Mucosa of rectum (tissue), 2 donors: Measurements from ENCODE around the gene OR2T1.

Experiments used
- H3K27ac ChIP-seq, 2 donors: one replicate each; pipeline ENCODE4 v1.7.0; 2013; ENCODE audit warnings: inconsistent platforms in 2 of 2, low read depth in 2 of 2, low read length in 2 of 2
- H3K27me3 ChIP-seq, 2 donors: one replicate each; pipeline ENCODE4 v1.7.0; 2013; ENCODE audit warnings: low read length in 2 of 2; ENCODE audit not compliant: control insufficient read depth in 2 of 2, insufficient read depth in 2 of 2
- H3K36me3 ChIP-seq, 2 donors: one replicate each; pipeline ENCODE4 v1.7.0; 2013; ENCODE audit warnings: low read length in 2 of 2; ENCODE audit not compliant: control insufficient read depth in 2 of 2, insufficient read depth in 2 of 2
- H3K4me1 ChIP-seq, 2 donors: one replicate each; pipeline ENCODE4 v1.7.0; 2013; ENCODE audit warnings: low read length in 2 of 2, mild to moderate bottlenecking in 1 of 2; ENCODE audit not compliant: control insufficient read depth in 2 of 2, insufficient read depth in 2 of 2
- H3K4me3 ChIP-seq, 2 donors: one replicate each; pipeline ENCODE4 v1.7.0; 2013; ENCODE audit warnings: low read length in 2 of 2
- H3K9ac ChIP-seq, 2 donors: one replicate each; pipeline ENCODE4 v1.7.0; 2013; ENCODE audit warnings: low read length in 2 of 2, low read depth in 1 of 2, mild to moderate bottlenecking in 1 of 2
- H3K9me3 ChIP-seq, 2 donors: one replicate each; pipeline ENCODE4 v1.7.0; 2013; ENCODE audit warnings: low read length in 2 of 2; ENCODE audit not compliant: control insufficient read depth in 2 of 2
- donor health status: healthy.
- donor health status: Normal muscosa, but diverticular disease.

OR2T1 gene

DNA sequence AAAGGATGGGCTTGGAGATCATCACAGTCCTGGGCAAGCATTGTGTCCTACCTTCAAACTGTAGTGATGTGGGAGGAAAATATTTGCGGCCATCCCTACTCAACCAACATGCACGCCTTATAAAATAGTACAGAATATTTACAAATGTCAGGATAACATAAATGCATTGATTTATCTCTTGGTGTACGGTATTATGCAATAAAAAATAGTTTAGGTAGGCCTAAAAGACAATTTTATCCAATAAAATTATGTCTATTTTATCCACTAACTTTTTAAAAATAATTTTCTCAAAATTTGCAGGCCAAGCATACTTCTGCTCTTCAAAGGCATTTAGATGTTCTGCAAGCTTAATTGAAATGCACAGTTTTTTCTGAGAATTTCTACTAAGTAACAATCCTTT is at the start of gene OR2T1:
Gene OR2T1 (plus strand): TSS at position 301 of the 400 bp plus-strand sequence. CDS start 3,100 bp downstream, outside the sequence.
- Histone ChIP-seq H3K36me3 (no peaks in the 10 kb centered on the region), H3K27ac (no peak within 1 kb of the TSS), H3K9me3 (peaks cover 0 to 3% of the 10 kb centered on the region in 2 donors), H3K4me1 (no peaks in the 10 kb centered on the region), H3K9ac (no peak within 1 kb of the TSS), H3K27me3 (no peaks in the 10 kb centered on the region), H3K4me3 (no peak within 1 kb of the TSS)

- Histone ChIP-seq H3K27ac (no peak overlapping the region), H3K4me3 (no peak overlapping the region), H3K27me3 (no peaks in the 10 kb centered on the region), H3K4me1 (no peaks in the 10 kb centered on the region), H3K9ac (no peak overlapping the region), H3K36me3 (no peaks in the 10 kb centered on the region), H3K9me3 (peaks cover 0 to 2% of the 10 kb centered on the region in 2 donors)
Observed at GRCh38 chr1:248359415-248359814, 43.4 kb upstream of the OR2T1 start.

DNA sequence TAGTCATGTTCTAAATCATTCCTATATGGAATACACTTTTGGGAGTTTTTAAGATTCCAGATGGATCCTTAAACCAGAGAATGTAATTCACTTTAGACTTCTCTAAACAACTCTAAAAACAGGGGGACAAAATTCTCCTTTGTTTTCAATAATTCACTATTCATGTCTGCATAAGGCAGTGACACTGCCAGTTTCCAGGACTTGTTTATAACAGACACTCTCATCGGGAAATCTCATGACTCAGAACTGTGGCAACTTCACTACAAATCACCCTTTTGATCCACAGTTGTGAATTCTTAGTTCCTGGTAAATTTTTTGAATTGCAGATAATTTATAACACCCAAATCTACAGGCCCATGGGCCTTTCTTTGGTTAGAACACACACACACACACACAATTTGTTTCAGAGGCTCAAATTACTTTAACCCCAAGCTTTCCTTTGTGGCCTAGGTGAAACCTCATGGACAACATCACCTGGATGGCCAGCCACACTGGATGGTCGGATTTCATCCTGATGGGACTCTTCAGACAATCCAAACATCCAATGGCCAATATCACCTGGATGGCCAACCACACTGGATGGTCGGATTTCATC is 41.6 kb upstream of the OR2T1 start, which contains the start of gene OR2T4:
Gene OR2T4 (plus strand): TSS at position 545 of the 595 bp plus-strand sequence. CDS start 0 bp downstream, at position 545.
- Histone ChIP-seq H3K4me1 (no peaks in the 10 kb centered on the region), H3K36me3 (no peaks in the 10 kb centered on the region), H3K9me3 (peaks cover 0 to 2% of the 10 kb centered on the region in 2 donors), H3K27ac (no peak within 1 kb of the TSS), H3K4me3 (no peak within 1 kb of the TSS), H3K27me3 (no peaks in the 10 kb centered on the region), H3K9ac (no peak within 1 kb of the TSS)

DNA sequence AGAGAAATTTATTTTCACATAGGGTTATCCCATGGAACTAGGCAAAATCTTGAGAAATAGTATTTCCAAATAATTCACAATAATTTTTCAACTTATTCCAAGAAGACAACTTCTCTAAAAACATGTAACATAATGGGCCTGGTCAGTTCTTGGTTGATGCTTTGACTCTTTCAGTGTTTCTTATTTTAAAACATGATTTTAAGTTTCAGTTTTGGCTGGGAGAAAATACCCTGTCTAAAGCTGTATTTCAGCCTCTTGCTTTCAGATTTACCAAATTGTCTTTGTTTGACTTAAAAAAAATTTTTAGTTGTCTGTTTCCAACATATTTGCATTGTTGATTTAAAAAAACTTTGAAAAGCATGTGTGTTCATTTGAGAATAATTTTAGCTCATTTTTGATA is 36.2 kb upstream of the OR2T1 start:
- H3K9ac ChIP-seq, result no peak overlapping the region
- H3K4me3 ChIP-seq, result no peak overlapping the region

DNA sequence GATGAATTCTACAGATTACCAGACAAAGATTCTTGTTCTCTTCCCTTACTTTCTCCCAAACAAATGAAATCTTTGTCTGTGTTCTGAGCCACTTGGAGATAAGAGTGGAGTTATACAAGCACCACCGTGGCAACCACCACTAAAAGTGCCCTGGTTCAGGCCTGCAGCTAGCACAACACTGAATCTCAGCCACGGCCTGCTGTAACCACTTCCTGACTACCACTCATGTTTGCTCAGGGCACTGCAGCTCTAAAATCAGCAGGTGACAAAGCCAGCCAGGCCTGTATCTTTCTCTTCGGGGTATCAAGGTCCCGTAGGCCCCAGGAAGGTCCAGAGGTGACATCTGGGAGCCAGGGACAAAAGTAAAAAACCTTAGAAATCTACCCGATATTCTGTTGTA is 30.5 kb upstream of the OR2T1 start:
- Histone ChIP-seq H3K36me3 (no peaks in the 10 kb centered on the region), H3K27ac (no peak overlapping the region), H3K9me3 (peaks cover 0 to 4% of the 10 kb centered on the region in 2 donors), H3K4me1 (no peaks in the 10 kb centered on the region), H3K9ac (no peak overlapping the region), H3K4me3 (no peak overlapping the region), H3K27me3 (no peaks in the 10 kb centered on the region)

More for the DNA sequence above, 36.2 kb upstream of the OR2T1 start:
- Histone ChIP-seq H3K4me1 (no peaks in the 10 kb centered on the region), H3K27ac (no peak overlapping the region), H3K27me3 (no peaks in the 10 kb centered on the region), H3K9me3 (no peaks in the 10 kb centered on the region), H3K36me3 (no peaks in the 10 kb centered on the region)

DNA sequence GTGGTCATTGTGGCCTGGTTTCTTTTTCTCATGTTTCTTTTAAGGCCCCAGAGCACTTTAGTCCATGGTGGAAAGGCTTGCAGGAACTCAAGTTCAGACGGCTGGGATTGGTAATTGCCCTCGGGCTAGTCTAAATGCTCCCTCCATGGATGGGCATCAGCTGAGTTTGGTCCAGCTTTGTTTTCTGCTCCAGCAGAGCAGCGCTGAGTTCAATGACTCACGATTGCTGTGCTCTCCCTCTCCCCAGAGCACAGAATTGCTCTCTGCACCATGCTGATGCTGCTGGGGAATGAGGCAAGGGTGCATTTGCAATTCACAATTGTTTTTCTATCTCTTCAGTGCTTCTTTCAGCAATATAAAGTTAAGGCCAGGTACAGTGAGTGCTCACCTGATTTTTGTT is 29.1 kb upstream of the OR2T1 start:
- H3K27me3 ChIP-seq, result no peaks in the 10 kb centered on the region
- H3K9ac ChIP-seq, result no peak overlapping the region
- no peaks in the 10 kb centered on the region for H3K4me1 ChIP-seq

DNA sequence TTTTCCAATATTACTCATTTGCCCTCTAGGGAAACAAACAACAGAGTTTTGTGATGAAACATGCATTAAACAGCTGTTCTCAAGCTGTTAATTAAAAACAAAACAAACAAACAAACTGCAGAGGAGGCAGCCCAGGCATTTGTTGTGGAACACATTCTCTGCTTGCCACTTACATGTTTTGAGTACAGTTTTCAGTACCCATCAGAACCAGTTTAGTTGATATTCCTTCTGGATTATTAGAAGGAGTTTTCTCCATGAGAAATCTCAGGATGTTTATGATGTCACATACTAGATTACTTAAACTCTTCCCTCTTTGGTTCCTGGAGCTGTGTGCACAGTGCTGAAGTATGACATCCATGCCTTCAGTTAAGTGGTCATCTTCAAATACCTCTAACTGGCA is 27.4 kb upstream of the OR2T1 start, which contains the start of gene OR2T6:
Gene OR2T6 (plus strand): TSS at position 301 of the 400 bp plus-strand sequence. CDS start 11,863 bp downstream, outside the sequence.
- no peak within 1 kb of the TSS for H3K9ac ChIP-seq
- H3K36me3 ChIP-seq, result no peaks in the 10 kb centered on the region
- H3K27ac ChIP-seq, result no peak within 1 kb of the TSS
- H3K4me3 ChIP-seq, result no peak within 1 kb of the TSS
- peaks cover 0 to 4% of the 10 kb centered on the region in 2 donors for H3K9me3 ChIP-seq
- no peaks in the 10 kb centered on the region for H3K4me1 ChIP-seq
- no peaks in the 10 kb centered on the region for H3K27me3 ChIP-seq

More for the DNA sequence above, 29.1 kb upstream of the OR2T1 start:
- Histone ChIP-seq H3K4me3 (no peak overlapping the region), H3K36me3 (no peaks in the 10 kb centered on the region), H3K27ac (no peak overlapping the region), H3K9me3 (peaks cover 0 to 4% of the 10 kb centered on the region in 2 donors)

GRCh38 chr1:248376916-248377315 is 25.9 kb upstream of the OR2T1 start:
- Histone ChIP-seq H3K36me3 (no peaks in the 10 kb centered on the region), H3K9ac (no peak overlapping the region), H3K4me3 (no peak overlapping the region), H3K27me3 (no peaks in the 10 kb centered on the region), H3K9me3 (peaks cover 0 to 4% of the 10 kb centered on the region in 2 donors), H3K27ac (no peak overlapping the region), H3K4me1 (no peaks in the 10 kb centered on the region)

DNA sequence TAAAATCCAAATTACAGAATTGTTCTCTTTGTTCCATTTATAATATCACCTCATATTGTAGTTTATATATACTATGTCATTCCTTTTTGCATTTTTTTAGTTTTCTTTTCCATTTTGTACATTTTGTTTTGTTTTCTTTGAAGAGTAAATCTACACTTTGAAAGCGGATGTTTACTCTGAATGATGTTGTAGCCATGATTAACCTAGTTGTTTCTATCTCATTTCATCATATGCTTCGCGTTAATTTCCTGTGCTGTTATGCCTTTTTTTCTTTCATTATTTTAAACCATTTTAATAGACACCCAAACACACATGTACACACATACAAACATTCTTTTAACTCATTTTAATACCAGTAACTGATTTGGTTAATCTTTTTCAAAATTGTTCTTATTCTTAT is 22.0 kb upstream of the OR2T1 start:
- H3K4me1 ChIP-seq, result no peaks in the 10 kb centered on the region
- H3K27ac ChIP-seq, result no peak overlapping the region
- H3K9me3 ChIP-seq, result peaks cover 0 to 4% of the 10 kb centered on the region in 2 donors
- no peak overlapping the region for H3K9ac ChIP-seq
- no peaks in the 10 kb centered on the region for H3K36me3 ChIP-seq
- no peaks in the 10 kb centered on the region for H3K27me3 ChIP-seq
- H3K4me3 ChIP-seq, result no peak overlapping the region

DNA sequence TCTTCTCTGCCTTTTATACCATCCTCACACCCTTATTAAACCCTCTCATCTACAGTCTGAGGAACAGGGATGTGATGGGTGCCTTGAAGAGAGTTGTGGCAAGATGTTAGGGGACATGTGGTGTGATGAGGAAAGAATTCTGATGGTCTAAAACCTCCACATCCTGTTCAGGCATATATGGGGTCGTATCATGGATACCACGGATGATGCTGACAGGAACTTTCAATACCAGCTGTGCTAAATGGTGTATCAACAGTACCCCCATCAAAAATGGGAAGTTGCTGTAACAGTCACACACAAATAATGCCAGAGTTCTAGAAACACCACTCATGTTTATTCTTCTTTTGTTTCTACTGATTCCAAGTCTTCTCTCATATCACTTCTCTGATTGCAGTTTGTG is 14.4 kb upstream of the OR2T1 start:
- H3K36me3 ChIP-seq, result no peaks in the 10 kb centered on the region
- H3K4me1 ChIP-seq, result no peaks in the 10 kb centered on the region
- no peak overlapping the region for H3K27ac ChIP-seq
- H3K9me3 ChIP-seq, result peaks cover 0 to 3% of the 10 kb centered on the region in 2 donors
- no peak overlapping the region for H3K4me3 ChIP-seq
- no peaks in the 10 kb centered on the region for H3K27me3 ChIP-seq
- no peak overlapping the region for H3K9ac ChIP-seq
